ENCODE measurements around the gene STAC3.

The STAC3 gene

DNA sequence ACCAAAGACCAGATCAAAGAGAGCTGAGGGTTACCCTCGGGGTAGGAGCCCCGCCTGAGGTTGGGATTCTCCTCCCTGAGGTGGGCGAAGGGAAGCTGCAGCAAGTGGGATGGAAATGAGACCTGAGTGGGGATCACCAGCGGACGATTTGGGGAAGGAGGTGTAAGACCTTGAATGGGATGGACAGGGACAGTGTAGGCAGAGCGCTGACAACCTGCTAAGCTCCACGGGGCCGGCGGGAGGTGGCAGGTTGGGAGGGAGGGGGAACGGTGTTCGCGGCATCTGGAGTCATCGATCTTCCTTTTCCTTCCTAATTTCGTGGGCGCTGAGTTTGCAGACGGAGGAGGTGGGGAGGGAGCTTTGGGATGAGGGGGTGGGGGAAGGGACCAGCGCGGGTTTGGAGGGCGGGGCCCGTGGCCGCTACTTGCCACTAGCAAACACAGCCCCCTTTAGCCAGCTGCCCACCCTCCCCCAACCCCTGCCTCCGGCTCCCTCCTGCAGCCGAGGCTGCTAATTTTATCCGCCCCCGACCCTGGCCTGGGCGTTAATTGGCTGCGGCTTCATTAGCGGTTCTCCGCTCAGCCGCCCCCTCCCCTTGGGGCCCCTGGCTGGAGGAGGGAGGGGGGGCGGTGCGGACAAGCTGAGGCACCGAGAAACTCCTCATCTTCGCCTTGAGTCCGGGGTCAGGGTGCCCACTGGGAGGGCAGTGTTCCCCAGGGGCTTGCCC is 24.2 kb downstream of the STAC3 start:
- peak overlapping the region; percentile 21 for H3K4me3 ChIP-seq
- no peak for DNase-seq (ENCODE audit: low spot score)
- no peak overlapping the region for H3K27ac ChIP-seq
- TF ChIP-seq, protein P1, sequence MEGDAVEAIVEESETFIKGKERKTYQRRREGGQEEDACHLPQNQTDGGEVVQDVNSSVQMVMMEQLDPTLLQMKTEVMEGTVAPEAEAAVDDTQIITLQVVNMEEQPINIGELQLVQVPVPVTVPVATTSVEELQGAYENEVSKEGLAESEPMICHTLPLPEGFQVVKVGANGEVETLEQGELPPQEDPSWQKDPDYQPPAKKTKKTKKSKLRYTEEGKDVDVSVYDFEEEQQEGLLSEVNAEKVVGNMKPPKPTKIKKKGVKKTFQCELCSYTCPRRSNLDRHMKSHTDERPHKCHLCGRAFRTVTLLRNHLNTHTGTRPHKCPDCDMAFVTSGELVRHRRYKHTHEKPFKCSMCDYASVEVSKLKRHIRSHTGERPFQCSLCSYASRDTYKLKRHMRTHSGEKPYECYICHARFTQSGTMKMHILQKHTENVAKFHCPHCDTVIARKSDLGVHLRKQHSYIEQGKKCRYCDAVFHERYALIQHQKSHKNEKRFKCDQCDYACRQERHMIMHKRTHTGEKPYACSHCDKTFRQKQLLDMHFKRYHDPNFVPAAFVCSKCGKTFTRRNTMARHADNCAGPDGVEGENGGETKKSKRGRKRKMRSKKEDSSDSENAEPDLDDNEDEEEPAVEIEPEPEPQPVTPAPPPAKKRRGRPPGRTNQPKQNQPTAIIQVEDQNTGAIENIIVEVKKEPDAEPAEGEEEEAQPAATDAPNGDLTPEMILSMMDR (IDR thresholded peaks at IDR 0.05): no peak

DNA sequence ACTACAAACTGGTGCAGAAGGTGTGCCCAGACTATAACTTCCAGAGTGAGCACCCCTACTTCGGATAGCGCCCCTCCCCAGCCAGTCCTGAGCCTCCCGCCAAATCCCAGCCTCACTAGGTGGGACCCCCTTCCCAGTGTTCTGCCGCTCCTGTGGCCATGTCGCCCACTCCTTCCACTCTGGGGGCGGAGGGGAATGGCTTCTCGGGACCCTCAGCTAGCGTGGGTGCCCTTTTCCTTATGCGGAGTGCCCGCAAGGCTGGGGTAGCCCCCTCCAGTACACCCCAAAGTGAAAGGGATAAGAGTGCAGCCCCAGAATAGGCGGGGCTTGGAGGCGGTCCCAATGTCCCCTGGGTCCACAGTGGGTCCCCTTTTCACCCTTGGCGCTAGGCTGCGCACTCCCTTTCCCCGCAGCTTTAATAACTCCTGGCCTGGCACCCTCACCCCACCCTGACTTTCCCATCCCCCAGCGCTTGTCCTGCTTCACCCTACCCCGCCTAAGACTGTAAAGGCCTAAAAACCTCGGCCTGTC is 25.2 kb downstream of the STAC3 start:
- H3K4me3 ChIP-seq: no peak overlapping the region
- H3K27ac ChIP-seq: no peak overlapping the region
- DNase-seq (ENCODE audit: low spot score): no peak
- TF ChIP-seq, protein P1 (IDR thresholded peaks at IDR 0.05): no peak

DNA sequence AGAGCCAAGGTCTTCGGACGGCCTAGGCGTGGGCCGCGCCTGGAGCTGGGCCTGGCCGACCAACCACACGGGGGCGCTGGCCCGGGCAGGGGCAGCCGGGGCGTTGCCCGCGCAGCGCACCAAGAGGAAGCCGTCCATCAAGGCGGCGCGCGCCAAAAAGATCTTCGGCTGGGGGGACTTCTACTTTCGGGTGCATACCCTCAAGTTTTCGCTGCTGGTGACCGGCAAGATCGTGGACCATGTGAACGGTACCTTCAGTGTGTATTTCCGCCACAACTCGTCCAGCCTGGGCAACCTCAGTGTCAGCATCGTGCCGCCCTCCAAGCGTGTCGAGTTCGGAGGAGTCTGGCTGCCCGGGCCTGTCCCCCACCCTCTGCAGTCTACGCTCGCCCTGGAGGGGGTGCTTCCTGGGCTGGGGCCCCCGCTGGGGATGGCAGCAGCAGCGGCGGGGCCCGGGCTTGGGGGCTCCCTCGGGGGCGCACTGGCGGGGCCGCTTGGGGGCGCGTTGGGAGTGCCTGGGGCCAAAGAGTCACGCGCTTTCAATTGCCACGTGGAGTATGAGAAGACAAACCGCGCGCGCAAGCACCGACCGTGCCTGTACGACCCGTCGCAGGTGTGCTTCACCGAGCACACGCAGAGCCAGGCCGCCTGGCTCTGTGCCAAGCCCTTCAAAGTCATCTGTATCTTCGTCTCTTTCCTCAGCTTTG is 25.9 kb downstream of the STAC3 start:
- Histone ChIP-seq H3K4me3 (peak overlapping the region; percentile 25), H3K27ac (no peak overlapping the region)
- TF ChIP-seq, protein P1 (IDR thresholded peaks at IDR 0.05): no peak
- no peak for DNase-seq (ENCODE audit: low spot score)

DNA sequence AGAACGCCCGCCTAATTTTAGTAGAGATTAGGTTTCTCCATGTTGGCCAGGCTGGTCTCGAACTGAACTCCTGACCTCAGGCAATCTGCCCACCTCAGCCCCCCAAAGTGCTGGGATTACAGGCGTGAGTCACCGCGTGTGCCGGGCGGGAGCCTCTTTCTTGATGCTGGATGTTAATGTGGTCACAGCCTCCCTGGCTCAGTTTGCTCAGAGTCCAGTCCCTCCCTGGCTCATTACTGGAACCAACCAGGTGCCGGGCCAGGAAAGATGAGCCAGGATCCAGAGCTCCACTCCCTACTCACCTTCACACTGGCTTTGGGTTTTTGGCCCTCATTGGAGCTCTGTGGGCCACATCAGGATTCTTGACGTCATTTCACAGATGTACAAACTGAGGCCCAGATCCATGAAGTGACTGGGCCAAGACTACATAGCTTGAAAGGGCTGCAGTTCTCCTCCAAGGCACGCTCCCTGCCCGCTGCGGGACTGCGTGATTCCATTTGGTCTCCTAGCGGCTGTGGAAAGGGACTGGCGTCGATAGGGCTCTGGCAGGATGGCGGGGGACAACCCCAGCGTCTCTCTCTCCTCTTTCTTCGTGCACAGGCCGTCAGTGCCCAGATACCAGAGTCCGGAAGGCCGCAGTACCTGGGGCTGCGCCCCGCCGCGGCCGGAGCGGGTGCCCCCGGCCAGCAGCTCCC is 26.6 kb downstream of the STAC3 start:
- Histone ChIP-seq H3K27ac (no peak overlapping the region), H3K4me3 (no peak overlapping the region)
- no peak for DNase-seq (ENCODE audit: low spot score)
- TF ChIP-seq, protein P1 (IDR thresholded peaks at IDR 0.05): no peak

DNA sequence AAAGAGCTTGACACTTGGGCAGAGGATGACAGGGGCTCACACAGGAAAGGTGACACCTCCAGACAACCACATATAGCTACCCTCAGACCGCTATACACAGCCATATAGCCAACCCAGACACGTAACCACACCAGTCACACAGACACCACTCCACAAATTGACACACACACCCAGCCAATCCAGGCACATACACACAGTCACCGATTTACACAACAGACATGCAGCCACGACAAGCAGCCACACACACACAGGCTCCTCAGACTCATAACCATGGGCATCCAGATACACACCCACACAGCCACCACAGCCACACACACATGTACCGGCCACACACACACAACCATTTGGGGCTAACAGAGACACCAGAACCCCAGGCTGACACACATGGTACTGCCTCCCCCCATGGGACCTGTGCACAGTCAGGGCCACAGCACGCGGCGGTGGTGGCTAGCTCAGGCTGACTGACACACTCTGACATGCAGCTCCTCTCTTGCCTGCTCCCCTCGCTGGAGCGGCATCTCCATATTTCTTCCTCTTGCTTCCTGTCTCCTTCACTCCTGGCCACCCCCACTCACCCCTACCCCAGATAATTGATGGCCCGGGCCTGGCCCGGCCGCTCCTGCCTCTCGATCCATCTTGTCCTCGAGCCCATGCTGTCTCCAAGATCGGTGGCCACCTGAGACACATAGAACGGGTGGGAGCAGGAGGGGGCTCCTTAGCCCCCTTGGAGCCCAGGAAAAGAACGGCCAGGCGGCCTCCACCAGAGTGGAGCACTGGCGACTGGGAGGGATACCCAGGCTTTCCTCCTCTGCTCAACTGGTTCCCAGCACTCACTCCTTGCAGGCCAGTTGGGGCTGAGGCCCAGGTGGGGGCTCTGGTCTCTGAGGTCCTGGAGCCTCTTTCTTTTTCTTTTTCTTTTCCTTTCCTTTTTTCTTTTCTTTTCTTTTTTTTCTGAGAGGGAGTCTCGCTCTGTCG is 27.5 kb downstream of the STAC3 start:
- no peak overlapping the region for H3K4me3 ChIP-seq
- TF ChIP-seq, protein P1 (IDR thresholded peaks at IDR 0.05): no peak
- H3K27ac ChIP-seq: no peak overlapping the region
- no peak for DNase-seq (ENCODE audit: low spot score)
